GM23248 (cell line): ENCODE measurements around the gene KIF7. TPM values are rescaled to one million over a fixed set of nuclear protein-coding genes. Genes with fewer than 3 reads are reported as not detected.

Experiments used
- DNase-seq: peaks from one replicate; pipeline ENCODE4 v3.0.0-alpha.2; 2015
- H2AFZ ChIP-seq: fragments of 200-600 bp; sonication (generic); 2 replicates; pipeline ENCODE4 v1.6.1; 2016; ENCODE audit warnings: antibody characterized with exemption
- H3F3A ChIP-seq: fragments of 200-600 bp; sonication (generic); 2 replicates; pipeline ENCODE4 v1.6.1; 2016; ENCODE audit warnings: mild to moderate bottlenecking, antibody characterized with exemption, mixed run types; ENCODE audit not compliant: insufficient read depth
- H3K27ac ChIP-seq: fragments of 200-600 bp; sonication (generic); 2 replicates; pipeline ENCODE4 v1.5.1; 2016; ENCODE audit warnings: mild to moderate bottlenecking
- H3K27me3 ChIP-seq: fragments of 200-600 bp; sonication (generic); replicated peaks from 2 replicates; pipeline ENCODE4 v1.6.1; 2016; ENCODE audit warnings: mild to moderate bottlenecking; ENCODE audit not compliant: insufficient read depth
- H3K36me3 ChIP-seq: fragments of 200-600 bp; sonication (generic); 2 replicates; pipeline ENCODE4 v1.6.1; 2016; ENCODE audit warnings: low read depth, mild to moderate bottlenecking
- H3K4me1 ChIP-seq: fragments of 200-600 bp; sonication (generic); 2 replicates; pipeline ENCODE4 v1.6.1; 2016; ENCODE audit warnings: mild to moderate bottlenecking; ENCODE audit not compliant: insufficient read depth
- H3K4me2 ChIP-seq: fragments of 200-600 bp; sonication (generic); one replicate; pipeline ENCODE4 v1.6.1; 2016; ENCODE audit warnings: mild to moderate bottlenecking; ENCODE audit not compliant: unreplicated experiment
- H3K4me3 ChIP-seq: fragments of 200-600 bp; sonication (generic); 2 replicates; pipeline ENCODE4 v1.5.1; 2016; ENCODE audit warnings: mild to moderate bottlenecking
- H3K79me2 ChIP-seq: fragments of 200-600 bp; sonication (generic); 2 replicates; pipeline ENCODE4 v1.6.1; 2016; ENCODE audit warnings: mild to moderate bottlenecking; ENCODE audit not compliant: insufficient read depth
- H3K9ac ChIP-seq: fragments of 200-600 bp; sonication (generic); 2 replicates; pipeline ENCODE4 v1.6.1; 2016; ENCODE audit warnings: mild to moderate bottlenecking
- H3K9me2 ChIP-seq: fragments of 200-600 bp; sonication (generic); 2 replicates; pipeline ENCODE4 v1.6.1; 2016; ENCODE audit warnings: mixed run types, mild to moderate bottlenecking, moderate library complexity; ENCODE audit not compliant: insufficient read depth
- H3K9me3 ChIP-seq: fragments of 200-600 bp; sonication (generic); one replicate; pipeline ENCODE4 v1.6.1; 2017; ENCODE audit warnings: low read depth
- H4K20me1 ChIP-seq: fragments of 200-600 bp; sonication (generic); 2 replicates; pipeline ENCODE4 v1.6.0; 2016; ENCODE audit not compliant: insufficient read depth
- EZH2 ChIP-seq: fragments of 200-600 bp; sonication (generic); IDR thresholded peaks from 2 replicates; pipeline ENCODE4 v1.6.1; 2018; ENCODE audit warnings: antibody characterized with exemption, mild to moderate bottlenecking; ENCODE audit not compliant: insufficient read depth, poor library complexity, severe bottlenecking
- EZH2phosphoT487 ChIP-seq: fragments of 200-600 bp; sonication (generic); IDR thresholded peaks from 2 replicates; pipeline ENCODE4 v1.6.1; 2018; ENCODE audit warnings: antibody characterized with exemption, moderate library complexity, mild to moderate bottlenecking, low read depth; ENCODE audit not compliant: insufficient read depth
- WGBS, 2 experiments: methylation state at CpG; one replicate each; pipeline ENCODE4 v1.1.6; 2015 to 2017; ENCODE audit warnings: low lambda C conversion rate in 2 of 2, low coverage in 1 of 2; ENCODE audit errors: missing lambda C conversion rate in 2 of 2; 5-methylcytosine and 5-hydroxymethylcytosine counted together
- in situ Hi-C: fragments of 300-500 bp; cut with MboI; formaldehyde crosslinking; loops from 2 replicates; pipeline ENCODE4 v1.15.0; 2020
- polyA plus RNA-seq: library from polyadenylated mRNA; unstranded; fragments of >200 nt; fragmentation: Nextera tagmentation; extraction: Ambion mirVana; gene quantifications from 2 replicates; pipeline ENCODE4 v1.2.1, GENCODE V29; 2016
- total RNA-seq: library from RNA; depleted of rRNA; stranded (reverse); fragments of >200 nt; shearing (Covaris generic); gene quantifications from 2 replicates; pipeline ENCODE4 v1.2.3, GENCODE V29; 2014

KIF7 gene
- total and polyA plus RNA-seq, 2 experiments from 2014 or later: 6.9 to 30.0 TPM

DNA sequence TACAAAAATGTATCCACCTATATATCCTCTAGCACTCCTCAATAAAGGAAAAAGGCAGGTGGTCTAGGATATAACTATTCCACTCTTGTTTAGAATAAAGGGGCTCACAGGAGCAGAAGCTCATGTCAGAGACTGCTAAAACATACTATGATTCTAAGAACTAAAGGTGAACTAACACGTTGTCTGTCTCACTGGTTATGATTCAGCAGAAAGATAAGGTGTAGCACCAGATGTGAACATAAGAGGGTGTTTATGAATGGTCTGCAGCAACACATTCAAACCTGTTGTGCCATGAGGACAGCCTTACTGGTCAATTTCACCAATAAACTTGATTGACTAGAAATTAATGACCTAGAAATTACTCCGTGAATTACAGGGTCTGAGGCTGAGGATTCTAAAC, 30.7 kb upstream of the KIF7 start:
- WGBS, 2 experiments: 69 to 75% methylated on average over 2 of the region's 2 CpGs
- Histone ChIP-seq H3K9me3 (no peaks in the 10 kb centered on the region), H3K4me3 (no peak overlapping the region), H3K4me1 (peaks cover 10% of the 10 kb centered on the region), H3K79me2 (no peaks in the 10 kb centered on the region), H3K27ac (no peak overlapping the region), H3K4me2 (no peak overlapping the region), H3F3A (peaks cover 14% of the 10 kb centered on the region), H4K20me1 (no peaks in the 10 kb centered on the region), H3K9me2 (no peaks in the 10 kb centered on the region), H3K36me3 (no peaks in the 10 kb centered on the region), H3K9ac (no peak overlapping the region), H3K27me3 (no peaks in the 10 kb centered on the region), H2AFZ (no peak overlapping the region)
- no peak for TF ChIP-seq EZH2
- TF ChIP-seq EZH2phosphoT487: no peak
- no peak for DNase-seq
- in situ Hi-C loops: no loop called here

DNA sequence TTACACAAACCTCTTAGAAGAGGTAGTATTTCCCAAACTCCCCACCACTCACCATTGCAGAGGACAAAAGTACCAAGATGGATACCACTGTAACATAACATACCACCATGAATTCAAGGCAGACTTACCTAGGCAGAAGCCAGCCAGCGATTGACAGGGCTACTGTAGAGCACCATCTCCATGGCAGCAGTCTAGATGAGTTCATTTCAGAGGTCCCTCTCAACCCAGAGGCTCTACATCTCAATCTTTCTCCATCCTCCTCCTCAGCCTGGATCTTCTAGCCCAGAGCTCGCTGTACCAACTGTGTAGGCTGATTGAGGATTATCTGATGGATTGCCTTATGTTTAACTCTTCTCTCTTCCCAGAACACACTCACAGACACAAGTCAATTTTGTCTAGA, 25.9 kb upstream of the KIF7 start:
- in situ Hi-C loops: no loop called here
- no peaks in the 10 kb centered on the region for H3K9me3 ChIP-seq
- H3K4me2 ChIP-seq: no peak overlapping the region
- no peak for DNase-seq
- H3K4me3 ChIP-seq: no peak overlapping the region
- H3K27me3 ChIP-seq: no peaks in the 10 kb centered on the region
- H3K9ac ChIP-seq: no peak overlapping the region
- no peak for TF ChIP-seq EZH2
- TF ChIP-seq EZH2phosphoT487: no peak
- H3K27ac ChIP-seq: no peak overlapping the region
- peaks cover 28% of the 10 kb centered on the region for H3F3A ChIP-seq
- H2AFZ ChIP-seq: no peak overlapping the region
- no peaks in the 10 kb centered on the region for H4K20me1 ChIP-seq
- WGBS, 2 experiments: 84 to 92% methylated on average over 2 of the region's 2 CpGs
- H3K9me2 ChIP-seq: no peaks in the 10 kb centered on the region
- H3K79me2 ChIP-seq: no peaks in the 10 kb centered on the region
- H3K36me3 ChIP-seq: no peaks in the 10 kb centered on the region
- peaks cover 16% of the 10 kb centered on the region for H3K4me1 ChIP-seq

DNA sequence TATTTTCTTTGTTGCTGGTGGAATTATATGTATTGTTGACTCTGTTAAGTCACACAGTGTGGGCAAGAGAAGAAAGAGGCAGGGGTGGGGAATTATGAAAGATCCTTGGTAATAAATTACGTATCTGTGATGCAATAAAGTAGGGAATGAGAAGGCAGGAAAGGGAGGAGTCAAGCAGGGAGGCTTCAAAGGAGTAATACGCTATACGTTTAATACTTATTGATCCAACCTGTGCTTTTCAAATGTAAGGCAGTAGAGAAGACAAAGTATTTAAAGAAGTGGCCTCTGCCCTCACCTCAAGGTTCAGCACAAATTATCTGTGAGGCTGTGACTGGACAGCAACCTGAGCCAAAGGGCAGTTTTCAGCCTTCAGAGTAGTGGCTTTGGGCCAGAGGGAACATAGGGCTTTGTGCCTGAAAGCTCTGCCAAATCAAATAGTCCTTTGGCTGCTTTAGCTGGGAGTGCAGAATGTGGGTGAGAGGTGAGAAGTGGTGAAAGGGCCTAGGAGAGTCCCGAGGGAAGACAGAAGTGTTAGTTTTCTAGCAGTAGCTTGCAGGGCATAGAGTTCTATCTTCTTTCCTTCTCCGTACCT, 25.1 kb upstream of the KIF7 start:
- Histone ChIP-seq H2AFZ (no peak overlapping the region), H3K9me3 (no peaks in the 10 kb centered on the region), H4K20me1 (no peaks in the 10 kb centered on the region), H3K36me3 (no peaks in the 10 kb centered on the region), H3K79me2 (no peaks in the 10 kb centered on the region), H3F3A (peaks cover 28% of the 10 kb centered on the region), H3K9ac (no peak overlapping the region), H3K9me2 (no peaks in the 10 kb centered on the region), H3K4me3 (no peak overlapping the region), H3K27ac (no peak overlapping the region), H3K4me2 (no peak overlapping the region), H3K27me3 (no peaks in the 10 kb centered on the region), H3K4me1 (peaks cover 16% of the 10 kb centered on the region)
- peak; percentile 85 for DNase-seq
- no peak for TF ChIP-seq EZH2phosphoT487
- 47 to 54% methylated on average over 5 of the region's 5 CpGs for WGBS, 2 experiments
- in situ Hi-C loops: no loop called here

DNA sequence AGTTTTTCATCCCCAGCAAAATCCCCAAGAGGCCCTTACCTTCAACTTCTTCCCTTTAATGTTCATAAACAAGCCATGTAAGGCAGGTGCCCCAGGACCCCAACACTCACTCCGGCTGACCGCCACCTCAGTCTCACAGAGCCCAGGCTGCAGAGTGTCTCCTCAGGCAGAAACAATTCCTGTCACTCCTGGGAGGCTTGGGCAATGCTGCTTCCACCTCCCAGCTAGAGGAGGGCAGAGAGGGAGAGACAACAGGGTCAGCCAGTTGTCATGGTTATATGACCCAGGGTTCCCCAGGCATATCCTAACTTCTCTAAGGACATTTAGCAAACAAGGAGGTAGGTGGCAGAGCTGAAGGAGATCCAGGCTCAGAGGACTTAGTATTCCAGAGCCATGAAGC, 23.9 kb upstream of the KIF7 start, which contains the start of gene PLIN1:
PLIN1 (minus strand) TSS at position 156 of the 400 bp plus-strand sequence. CDS start 1,878 bp downstream, outside the sequence.
- H3K9me3 ChIP-seq: no peaks in the 10 kb centered on the region
- H3K4me3 ChIP-seq: no peak within 1 kb of the TSS
- no peaks in the 10 kb centered on the region for H3K36me3 ChIP-seq
- H3K79me2 ChIP-seq: no peaks in the 10 kb centered on the region
- H3K9me2 ChIP-seq: no peaks in the 10 kb centered on the region
- no peak within 1 kb of the TSS for H3K4me2 ChIP-seq
- H3K9ac ChIP-seq: no peak within 1 kb of the TSS
- peaks cover 16% of the 10 kb centered on the region for H3K4me1 ChIP-seq
- H3F3A ChIP-seq: peaks cover 28% of the 10 kb centered on the region
- DNase-seq: no peak
- no peaks in the 10 kb centered on the region for H3K27me3 ChIP-seq
- in situ Hi-C loops: no loop called here
- no peak within 1 kb of the TSS for H3K27ac ChIP-seq
- WGBS, 2 experiments: 88 to 97% methylated on average over 2 of the region's 2 CpGs
- H4K20me1 ChIP-seq: no peaks in the 10 kb centered on the region
- TF ChIP-seq EZH2 (no peak), EZH2phosphoT487 (no peak)
- H2AFZ ChIP-seq: no peak within 1 kb of the TSS

DNA sequence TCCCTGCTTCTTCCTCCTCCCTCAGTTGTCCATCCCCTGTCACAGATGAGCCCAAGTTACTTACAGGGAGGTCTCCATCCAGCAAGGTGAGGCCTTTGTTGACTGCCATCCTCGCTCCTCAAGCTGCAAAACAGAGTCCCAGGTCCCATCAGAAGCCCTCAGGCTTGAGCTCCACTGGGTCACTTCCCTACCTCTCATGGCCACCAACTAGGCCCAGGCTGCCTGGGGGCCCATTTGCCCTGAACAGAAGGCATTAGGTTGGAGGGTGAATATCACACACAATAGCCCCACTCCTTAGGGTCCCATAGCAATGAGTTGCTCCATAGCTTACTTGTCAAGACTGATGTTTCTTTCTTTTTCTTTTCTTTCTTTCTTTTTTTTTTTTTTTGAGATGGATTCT, 22.1 kb upstream of the KIF7 start:
- peaks cover 28% of the 10 kb centered on the region for H3F3A ChIP-seq
- H3K4me3 ChIP-seq: no peak overlapping the region
- WGBS, 2 experiments: 55 to 81% methylated on average over 1 of the region's 1 CpG
- H3K36me3 ChIP-seq: no peaks in the 10 kb centered on the region
- in situ Hi-C loops: no loop called here
- H3K9me3 ChIP-seq: no peaks in the 10 kb centered on the region
- H3K9me2 ChIP-seq: no peaks in the 10 kb centered on the region
- H4K20me1 ChIP-seq: no peaks in the 10 kb centered on the region
- no peak for DNase-seq
- no peak for TF ChIP-seq EZH2
- no peak for TF ChIP-seq EZH2phosphoT487
- H3K9ac ChIP-seq: no peak overlapping the region
- H2AFZ ChIP-seq: no peak overlapping the region
- H3K4me2 ChIP-seq: no peak overlapping the region
- peaks cover 16% of the 10 kb centered on the region for H3K4me1 ChIP-seq
- H3K27me3 ChIP-seq: no peaks in the 10 kb centered on the region
- H3K79me2 ChIP-seq: no peaks in the 10 kb centered on the region
- H3K27ac ChIP-seq: no peak overlapping the region
